Panc1 (cell line): ENCODE measurements around the gene ADCY9. TPM values are rescaled to one million over a fixed set of nuclear protein-coding genes. Genes with fewer than 3 reads are reported as not detected.

Source experiments
- ATAC-seq: fragments of 200-7000 bp; cut with Tn5 transposase; 2 replicates; pipeline ENCODE4 v1.9.1; 2020; ENCODE audit warnings: mild to moderate bottlenecking, moderate library complexity
- BruUV-seq: library from RNA; stranded (reverse); fragments of 400-500 nt; replicated peaks from 2 replicates; lab custom pipeline; 2021; lab: Mats Ljungman, UMichigan
- CTCF ChIA-PET: fragments of 300-600 bp; sonication (Branson Sonifier 250); formaldehyde crosslinking; loops from one replicate; lab custom pipeline; 2022; ENCODE audit warnings: antibody characterized with exemption; lab: Charles Lee
- POLR2A ChIA-PET: fragments of 300-600 bp; sonication (Branson Sonifier 250); formaldehyde crosslinking; loops from one replicate; lab custom pipeline; 2022; ENCODE audit warnings: antibody characterized with exemption; lab: Charles Lee
- DNase-seq: peaks from one replicate; pipeline ENCODE4 v3.0.0-alpha.2; 2010; ENCODE audit warnings: low read depth, low spot score
- H3K27ac ChIP-seq: 2 replicates; pipeline ENCODE4 v1.5.1; 2011; ENCODE audit warnings: mild to moderate bottlenecking, low read length, inconsistent platforms
- H3K27me3 ChIP-seq: fragments of 200-500 bp; sonication (Bioruptor generic); 2 replicates; pipeline ENCODE4 v1.6.0; 2014; ENCODE audit warnings: low read length, inconsistent platforms; ENCODE audit not compliant: control insufficient read depth, insufficient read depth
- H3K36me3 ChIP-seq: fragments of 200-500 bp; sonication (Bioruptor generic); 2 replicates; pipeline ENCODE4 v1.5.1; 2014; ENCODE audit warnings: inconsistent platforms, mild to moderate bottlenecking, low read length, moderate library complexity; ENCODE audit not compliant: control insufficient read depth, insufficient read depth
- H3K4me1 ChIP-seq: 2 replicates; pipeline ENCODE4 v1.5.1; 2011; ENCODE audit warnings: inconsistent platforms, mild to moderate bottlenecking, low read length, moderate library complexity; ENCODE audit not compliant: control insufficient read depth, insufficient read depth
- H3K4me3 ChIP-seq, 2 experiments: 2 replicates each; pipeline ENCODE4 v1.5.1; 2011 to 2012; ENCODE audit warnings: low read depth in 2 of 2, low read length in 2 of 2, mild to moderate bottlenecking in 2 of 2, inconsistent platforms in 1 of 2, moderate library complexity in 1 of 2
- H3K9me3 ChIP-seq: fragments of 200-500 bp; sonication (Bioruptor generic); 2 replicates; pipeline ENCODE4 v1.5.1; 2014; ENCODE audit warnings: low read depth, mild to moderate bottlenecking, inconsistent platforms, low read length, moderate library complexity; ENCODE audit not compliant: control insufficient read depth, insufficient read depth
- CTCF ChIP-seq: fragments of 450-650 bp; IDR thresholded peaks from 2 replicates; pipeline ENCODE4 v1.5.1; 2017; ENCODE audit warnings: mild to moderate bottlenecking
- POLR2AphosphoS5 ChIP-seq: IDR thresholded peaks from 2 replicates; pipeline ENCODE4 v1.6.1; 2012; ENCODE audit warnings: mild to moderate bottlenecking, low read depth, low read length, moderate library complexity
- REST ChIP-seq, 2 experiments: IDR thresholded peaks; 2 replicates each; pipeline ENCODE4 v1.6.1; 2011 to 2012; ENCODE audit warnings: low read depth in 2 of 2, control low read depth in 1 of 2, low read length in 1 of 2, mild to moderate bottlenecking in 1 of 2, moderate library complexity in 1 of 2; ENCODE audit not compliant: insufficient read depth in 1 of 2
- SIN3A ChIP-seq: IDR thresholded peaks from 2 replicates; pipeline ENCODE4 v1.6.1; 2012; ENCODE audit warnings: low read depth, mild to moderate bottlenecking, low read length, moderate library complexity, borderline replicate concordance; ENCODE audit not compliant: insufficient read depth
- TCF7L2 ChIP-seq: IDR thresholded peaks from 2 replicates; pipeline ENCODE4 v1.6.1; 2011; ENCODE audit warnings: mild to moderate bottlenecking, low read depth, low read length, inconsistent platforms
- in situ Hi-C: cut with HindIII; loops from 2 replicates; pipeline ENCODE4 v1.10.0; 2016; ENCODE audit warnings: low sequenced_read_pairs, low pct_unique_long_range_greater_than_20kb
- intact Hi-C: fragments of 100-400 bp; cut with micrococcal nuclease; formaldehyde crosslinking; loops from one replicate; pipeline ENCODE4 v1.10.0; 2022; ENCODE audit not compliant: unreplicated experiment
- total RNA-seq: library from RNA; stranded (reverse); gene quantifications from one replicate; pipeline ENCODE4 v1.2.1, GENCODE V29; 2021; ENCODE audit not compliant: unreplicated experiment

Gene ADCY9
- total RNA-seq, 1 experiment from 2014 or later: 29.8 TPM

GRCh38 chr16:3979070-3979469, 137.2 kb downstream of the ADCY9 start:
- intact Hi-C loops (no loop called here), in situ Hi-C loops (no loop called here)
- CTCF ChIA-PET: no interaction called here
- no peaks in the 10 kb centered on the region for H3K27me3 ChIP-seq
- H3K36me3 ChIP-seq: no peaks in the 10 kb centered on the region
- TF ChIP-seq REST (IDR thresholded peaks at IDR 0.05; ENCODE audit: insufficient read depth in 1 of 2, low read depth in 2 of 2, low read length in 1 of 2) (no peak), CTCF (no peak), POLR2AphosphoS5 (no peak), TCF7L2 (no peak), SIN3A (no peak)
- no peaks in the 10 kb centered on the region for H3K9me3 ChIP-seq
- BruUV-seq: no TSS peak
- no peak overlapping the region for H3K27ac ChIP-seq
- POLR2A ChIA-PET: interaction anchor here (0.5 kb wide), 1 partner anchor 18 kb away, joined by 5 read pairs; no protein-coding TSS in a partner anchor
- H3K4me1 ChIP-seq: peaks cover 3% of the 10 kb centered on the region; the same call in 1 of the 2 replicates
- DNase-seq: no peak
- no peak overlapping the region for H3K4me3 ChIP-seq
- ATAC-seq: no peak

GRCh38 chr16:3977376-3977775, 138.9 kb downstream of the ADCY9 start:
- in situ Hi-C loops (no loop called here), intact Hi-C loops (no loop called here)
- no peak for TF ChIP-seq REST (IDR thresholded peaks at IDR 0.05; ENCODE audit: insufficient read depth in 1 of 2, low read depth in 2 of 2, low read length in 1 of 2)
- no peak for TF ChIP-seq TCF7L2
- no peak for TF ChIP-seq POLR2AphosphoS5
- no peak for TF ChIP-seq SIN3A
- no peak for TF ChIP-seq CTCF
- no peaks in the 10 kb centered on the region for H3K9me3 ChIP-seq
- ATAC-seq (no peak), DNase-seq (no peak)
- ChIA-PET POLR2A (no interaction called here), CTCF (no interaction called here)
- BruUV-seq: no TSS peak
- H3K27me3 ChIP-seq: no peaks in the 10 kb centered on the region
- no peak overlapping the region for H3K4me3 ChIP-seq
- H3K4me1 ChIP-seq: no peaks in the 10 kb centered on the region
- H3K27ac ChIP-seq: no peak overlapping the region
- H3K36me3 ChIP-seq: no peaks in the 10 kb centered on the region
